ENCODE measurements around the gene RGS6.
A peak's percentile ranks its signal among the peaks of the same experiment; 100 is the strongest.

Gene RGS6

GRCh38 chr14:72600551-72601330, 668.5 kb downstream of the RGS6 start:
- DNase-seq, result no peak

GRCh38 chr14:72603639-72604038, 671.4 kb downstream of the RGS6 start:
- no peak for DNase-seq

GRCh38 chr14:72604133-72604532, 671.9 kb downstream of the RGS6 start:
- no peak for DNase-seq

- DNase-seq, result no peak
Observed at GRCh38 chr14:72605096-72605920, 673.1 kb downstream of the RGS6 start.

GRCh38 chr14:72605921-72606220, 673.6 kb downstream of the RGS6 start:
- no peak for DNase-seq

- no peak for DNase-seq
Observed at GRCh38 chr14:72606879-72607278, 674.6 kb downstream of the RGS6 start.

GRCh38 chr14:72607386-72608130, 675.3 kb downstream of the RGS6 start:
- peak; percentile 29 for DNase-seq

GRCh38 chr14:72608391-72609204, 676.4 kb downstream of the RGS6 start:
- DNase-seq, result peak; percentile 20

- no peak for DNase-seq
Observed at GRCh38 chr14:72609205-72609916, 677.1 kb downstream of the RGS6 start.

- DNase-seq, result no peak
Observed at GRCh38 chr14:72610096-72610830, 678.0 kb downstream of the RGS6 start.

- DNase-seq, result no peak
Observed at GRCh38 chr14:72610831-72611200, 678.6 kb downstream of the RGS6 start.

- DNase-seq, result no peak
Observed at GRCh38 chr14:72611506-72611905, 679.3 kb downstream of the RGS6 start.

- no peak for DNase-seq
Observed at GRCh38 chr14:72612041-72612440, 679.8 kb downstream of the RGS6 start.

GRCh38 chr14:72613231-72613974, 681.2 kb downstream of the RGS6 start:
- DNase-seq, result peak; percentile 24

- DNase-seq, result peak; percentile 24
Observed at GRCh38 chr14:72613975-72614319, 681.7 kb downstream of the RGS6 start.

- no peak for DNase-seq
Observed at GRCh38 chr14:72614365-72614764, 682.1 kb downstream of the RGS6 start.

- no peak for DNase-seq
Observed at GRCh38 chr14:72614891-72615415, 682.7 kb downstream of the RGS6 start.

- DNase-seq, result no peak
Observed at GRCh38 chr14:72615451-72616121, 683.4 kb downstream of the RGS6 start.
